OCI-LY7 (cell line): ENCODE results near the gene KAZN.

Source experiments
- EZH2phosphoT487 ChIP-seq: fragments of 200-600 bp; sonication (generic); IDR thresholded peaks from 2 replicates; pipeline ENCODE4 v1.6.1; 2018; ENCODE audit warnings: low read depth, borderline replicate concordance, mild to moderate bottlenecking, mixed run types, antibody characterized with exemption, low read length, moderate library complexity, mixed read lengths
- TF ChIP-seq, protein P1 (sequence below): fragments of 200-600 bp; sonication (generic); conservative IDR thresholded peaks from 2 replicates; pipeline ENCODE4 v1.5.1; 2014; ENCODE audit warnings: mild to moderate bottlenecking, antibody characterized with exemption, low read length, moderate library complexity, mixed read lengths

DNA sequence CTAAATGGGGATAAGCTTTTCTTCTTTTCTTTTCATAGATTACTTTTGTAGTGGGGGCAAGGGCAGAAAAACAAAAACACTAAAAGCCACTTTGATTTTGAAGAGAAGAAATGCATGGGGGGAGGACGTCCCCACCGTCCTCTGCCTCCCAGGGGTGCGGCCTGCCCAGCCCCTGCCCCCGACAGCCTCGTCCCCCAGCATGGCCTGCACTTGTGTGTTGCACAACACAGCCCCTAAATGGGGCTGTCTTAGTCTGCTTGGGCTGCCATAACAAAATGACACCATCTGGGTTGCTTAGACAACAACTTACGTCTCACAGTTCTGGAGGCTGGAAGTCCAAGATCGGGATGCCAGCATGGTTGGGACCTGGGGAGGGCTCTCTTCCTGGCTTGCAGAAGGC lies 497.8 kb downstream of the KAZN start:
- TF ChIP-seq, protein P1, sequence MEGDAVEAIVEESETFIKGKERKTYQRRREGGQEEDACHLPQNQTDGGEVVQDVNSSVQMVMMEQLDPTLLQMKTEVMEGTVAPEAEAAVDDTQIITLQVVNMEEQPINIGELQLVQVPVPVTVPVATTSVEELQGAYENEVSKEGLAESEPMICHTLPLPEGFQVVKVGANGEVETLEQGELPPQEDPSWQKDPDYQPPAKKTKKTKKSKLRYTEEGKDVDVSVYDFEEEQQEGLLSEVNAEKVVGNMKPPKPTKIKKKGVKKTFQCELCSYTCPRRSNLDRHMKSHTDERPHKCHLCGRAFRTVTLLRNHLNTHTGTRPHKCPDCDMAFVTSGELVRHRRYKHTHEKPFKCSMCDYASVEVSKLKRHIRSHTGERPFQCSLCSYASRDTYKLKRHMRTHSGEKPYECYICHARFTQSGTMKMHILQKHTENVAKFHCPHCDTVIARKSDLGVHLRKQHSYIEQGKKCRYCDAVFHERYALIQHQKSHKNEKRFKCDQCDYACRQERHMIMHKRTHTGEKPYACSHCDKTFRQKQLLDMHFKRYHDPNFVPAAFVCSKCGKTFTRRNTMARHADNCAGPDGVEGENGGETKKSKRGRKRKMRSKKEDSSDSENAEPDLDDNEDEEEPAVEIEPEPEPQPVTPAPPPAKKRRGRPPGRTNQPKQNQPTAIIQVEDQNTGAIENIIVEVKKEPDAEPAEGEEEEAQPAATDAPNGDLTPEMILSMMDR = no peak
- no peak for TF ChIP-seq EZH2phosphoT487
